Gastroesophageal sphincter (tissue), 3 donors: Measurements from ENCODE around the gene RAC2.

Experiments used
- EP300 ChIP-seq: sonication (generic); formaldehyde crosslinking; IDR thresholded peaks from one replicate; pipeline ENCODE4 v1.6.1; 2017; ENCODE audit warnings: antibody characterized with exemption, mild to moderate bottlenecking
- POLR2A ChIP-seq, 2 donors: fragments of 450-650 bp; IDR thresholded peaks; one replicate each; pipeline ENCODE4 v1.6.1; 2017; ENCODE audit warnings: antibody characterized with exemption in 2 of 2, mild to moderate bottlenecking in 2 of 2, moderate library complexity in 1 of 2
- TF ChIP-seq, protein P1 (sequence below), 4 experiments: fragments of 200-600 bp in 2 of 4; fragments of 450-650 bp in 2 of 4; sonication (generic) in 1 of 4; IDR thresholded peaks; one replicate each; pipeline ENCODE4 v1.5.1; 2017 to 2019; ENCODE audit warnings: antibody characterized with exemption in 4 of 4, mild to moderate bottlenecking in 2 of 4, moderate library complexity in 2 of 4

- TF ChIP-seq, protein P1, sequence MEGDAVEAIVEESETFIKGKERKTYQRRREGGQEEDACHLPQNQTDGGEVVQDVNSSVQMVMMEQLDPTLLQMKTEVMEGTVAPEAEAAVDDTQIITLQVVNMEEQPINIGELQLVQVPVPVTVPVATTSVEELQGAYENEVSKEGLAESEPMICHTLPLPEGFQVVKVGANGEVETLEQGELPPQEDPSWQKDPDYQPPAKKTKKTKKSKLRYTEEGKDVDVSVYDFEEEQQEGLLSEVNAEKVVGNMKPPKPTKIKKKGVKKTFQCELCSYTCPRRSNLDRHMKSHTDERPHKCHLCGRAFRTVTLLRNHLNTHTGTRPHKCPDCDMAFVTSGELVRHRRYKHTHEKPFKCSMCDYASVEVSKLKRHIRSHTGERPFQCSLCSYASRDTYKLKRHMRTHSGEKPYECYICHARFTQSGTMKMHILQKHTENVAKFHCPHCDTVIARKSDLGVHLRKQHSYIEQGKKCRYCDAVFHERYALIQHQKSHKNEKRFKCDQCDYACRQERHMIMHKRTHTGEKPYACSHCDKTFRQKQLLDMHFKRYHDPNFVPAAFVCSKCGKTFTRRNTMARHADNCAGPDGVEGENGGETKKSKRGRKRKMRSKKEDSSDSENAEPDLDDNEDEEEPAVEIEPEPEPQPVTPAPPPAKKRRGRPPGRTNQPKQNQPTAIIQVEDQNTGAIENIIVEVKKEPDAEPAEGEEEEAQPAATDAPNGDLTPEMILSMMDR (IDR thresholded peaks at IDR 0.05) = no peak
- TF ChIP-seq EP300 (no peak), POLR2A (IDR thresholded peaks at IDR 0.05) (no peak)
Observed at GRCh38 chr22:37177755-37178154, 66.3 kb downstream of the RAC2 start.
